Inflammatory macrophage treated with lipopolysaccharide for 4 hours (primary cell): ENCODE data around the gene TSPAN1.

Source experiments
- DNase-seq: peaks from one replicate; pipeline ENCODE4 v3.0.0-alpha.2; 2020

Gene TSPAN1, protein sequence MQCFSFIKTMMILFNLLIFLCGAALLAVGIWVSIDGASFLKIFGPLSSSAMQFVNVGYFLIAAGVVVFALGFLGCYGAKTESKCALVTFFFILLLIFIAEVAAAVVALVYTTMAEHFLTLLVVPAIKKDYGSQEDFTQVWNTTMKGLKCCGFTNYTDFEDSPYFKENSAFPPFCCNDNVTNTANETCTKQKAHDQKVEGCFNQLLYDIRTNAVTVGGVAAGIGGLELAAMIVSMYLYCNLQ

DNA sequence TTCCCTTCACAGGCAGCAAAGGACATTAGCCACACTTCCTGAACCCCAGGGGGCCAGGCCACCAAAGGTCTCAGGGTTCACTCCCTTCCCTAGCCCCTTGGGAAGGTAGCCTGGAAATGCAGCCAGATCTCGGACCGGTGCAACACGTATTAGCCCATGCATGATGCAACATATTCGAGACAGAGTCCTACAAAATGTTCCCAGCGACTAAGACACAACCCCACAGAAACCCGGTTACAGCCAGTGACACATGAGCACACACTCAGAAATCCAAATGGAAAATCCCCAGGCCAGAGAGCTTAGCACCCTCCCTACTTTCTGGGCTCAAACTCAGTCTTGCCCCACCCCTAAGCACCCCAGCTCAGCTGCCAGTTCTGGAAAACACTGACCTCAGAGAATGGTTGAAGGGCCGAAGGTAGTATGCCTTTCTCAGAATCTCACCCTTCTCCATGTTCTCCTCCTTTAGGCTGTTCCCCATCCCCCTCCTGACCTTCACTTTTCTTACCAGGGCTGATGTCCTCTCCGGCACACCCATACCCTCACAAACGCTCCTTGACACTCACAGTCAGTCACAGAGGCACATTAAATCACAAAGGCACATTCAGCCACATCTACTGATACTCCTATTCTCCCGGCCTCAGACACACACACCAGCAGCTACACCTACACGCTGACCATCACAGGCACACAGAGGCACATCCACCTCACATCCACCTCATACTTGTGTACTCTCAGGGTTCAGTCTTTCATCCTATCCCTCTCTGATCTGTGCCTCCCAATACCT is at the start of gene TSPAN1:
Gene TSPAN1 (plus strand): TSS at position 640 of the 784 bp plus-strand sequence. CDS start 6,021 bp downstream, outside the sequence.
- DNase-seq: no peak

- no peak for DNase-seq
These were observed 46.5 kb upstream of the TSPAN1 start for GRCh38 chr1:46128344-46128743.

GRCh38 chr1:46130121-46130520 is 44.8 kb upstream of the TSPAN1 start:
- no peak for DNase-seq

DNA sequence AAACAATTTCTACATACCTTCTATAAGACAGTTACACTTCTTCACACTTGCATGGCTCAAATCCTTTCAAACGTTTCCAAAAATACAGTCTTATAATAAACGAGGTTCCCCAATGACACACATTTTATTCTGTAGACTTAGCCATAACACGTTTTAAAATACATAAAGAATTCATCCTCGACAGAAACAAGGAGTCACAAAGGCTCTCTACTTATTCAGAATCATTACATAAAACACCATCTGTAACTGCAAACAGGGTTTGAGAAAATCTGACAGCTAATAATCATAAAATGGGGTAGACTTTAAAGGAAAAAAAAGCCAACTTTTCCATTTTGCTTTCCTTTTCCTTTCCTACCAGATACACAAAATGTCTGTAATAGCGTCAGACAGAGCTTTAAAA is 44.3 kb upstream of the TSPAN1 start:
- no peak for DNase-seq

DNA sequence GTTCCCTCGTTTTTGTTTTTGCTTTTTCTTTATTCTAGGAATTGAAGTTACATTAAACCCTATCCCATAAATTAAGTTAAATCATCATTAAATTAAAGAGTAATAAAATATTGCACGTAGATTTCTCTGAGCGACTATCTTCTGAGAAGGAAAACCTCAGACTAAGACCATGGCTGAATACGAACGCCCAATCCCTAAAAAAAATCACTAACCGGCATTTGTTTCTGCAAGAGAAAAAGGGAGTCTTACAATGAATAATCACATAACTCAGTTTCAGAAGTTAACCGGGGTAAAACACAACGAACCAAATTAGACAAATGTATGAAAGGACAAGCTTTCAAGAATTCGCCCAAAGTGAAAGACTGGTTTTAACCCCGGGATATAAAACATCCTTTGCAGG is 43.8 kb upstream of the TSPAN1 start:
- DNase-seq: no peak

- DNase-seq: no peak
These were observed 43.0 kb upstream of the TSPAN1 start for GRCh38 chr1:46131712-46132528.

DNA sequence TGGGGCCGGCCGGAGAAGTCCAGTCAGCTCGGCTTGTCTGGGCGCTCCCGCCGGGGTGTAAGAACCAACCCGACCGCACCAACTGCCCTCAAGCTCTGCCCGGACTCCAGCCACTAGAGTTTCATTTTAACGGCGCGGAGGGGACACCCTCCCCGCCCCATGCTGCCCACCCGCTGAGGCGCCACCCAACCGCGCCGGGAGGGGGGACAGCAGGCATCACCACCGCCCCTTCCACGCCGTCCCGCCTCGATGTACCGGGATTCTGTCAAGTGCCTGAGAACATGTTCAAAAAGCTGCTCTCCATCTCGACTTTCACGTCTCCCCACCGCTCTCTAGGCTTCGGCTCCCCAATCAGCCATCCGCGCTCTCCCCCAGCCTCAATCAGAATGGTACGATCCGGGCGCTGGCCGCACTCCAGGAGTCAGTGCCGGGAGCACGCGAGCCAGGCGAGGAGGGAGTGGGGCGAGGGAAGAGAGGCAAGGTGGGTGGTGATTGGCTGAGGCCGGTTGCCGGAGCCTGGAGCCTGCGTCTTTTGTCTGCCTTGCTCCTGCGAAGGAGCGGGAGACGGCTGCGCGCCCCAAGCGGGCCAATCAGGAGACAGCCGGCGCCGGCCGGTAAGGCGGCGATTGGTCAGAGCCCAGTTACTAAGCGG is 42.2 kb upstream of the TSPAN1 start, which contains the start of gene PIK3R3:
Gene PIK3R3 (minus strand): TSS at position 101 of the 652 bp plus-strand sequence. CDS start 677 bp downstream, outside the sequence.
- DNase-seq: peak; percentile 99

DNA sequence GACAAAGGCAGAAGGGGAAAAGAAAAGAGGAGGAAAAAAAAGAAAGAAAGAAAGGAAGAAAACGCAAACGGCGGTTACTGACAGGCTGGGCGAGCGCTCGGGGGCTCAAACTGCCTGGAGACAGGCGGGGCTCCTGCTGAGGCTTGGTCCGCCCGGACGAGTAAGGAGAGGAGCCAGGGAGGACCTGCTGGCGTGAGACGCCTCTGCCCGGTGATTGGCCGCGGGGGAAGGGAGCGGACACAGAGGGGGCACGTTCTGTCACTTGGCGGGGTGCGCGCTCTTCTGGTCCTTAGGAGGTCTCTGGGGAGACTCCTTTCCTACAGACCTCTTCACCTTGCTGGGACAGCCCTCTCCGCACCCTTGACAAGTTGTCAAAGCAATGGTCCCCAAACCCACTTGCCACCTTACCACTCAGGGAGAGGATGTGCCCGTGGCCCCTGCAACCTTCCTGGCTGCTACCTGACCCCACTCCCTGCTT is 41.7 kb upstream of the TSPAN1 start:
- no peak for DNase-seq

- no peak for DNase-seq
These were observed 41.0 kb upstream of the TSPAN1 start for GRCh38 chr1:46133781-46134350.

- peak; percentile 55 for DNase-seq
These were observed 40.1 kb upstream of the TSPAN1 start for GRCh38 chr1:46134660-46135331.

- no peak for DNase-seq
These were observed 38.2 kb upstream of the TSPAN1 start for GRCh38 chr1:46136711-46137110.

GRCh38 chr1:46137916-46138315 is 37.0 kb upstream of the TSPAN1 start:
- DNase-seq: no peak

- no peak for DNase-seq
These were observed 26.6 kb upstream of the TSPAN1 start for GRCh38 chr1:46148318-46148717.

- no peak for DNase-seq
These were observed 24.8 kb upstream of the TSPAN1 start for GRCh38 chr1:46150085-46150484.

DNA sequence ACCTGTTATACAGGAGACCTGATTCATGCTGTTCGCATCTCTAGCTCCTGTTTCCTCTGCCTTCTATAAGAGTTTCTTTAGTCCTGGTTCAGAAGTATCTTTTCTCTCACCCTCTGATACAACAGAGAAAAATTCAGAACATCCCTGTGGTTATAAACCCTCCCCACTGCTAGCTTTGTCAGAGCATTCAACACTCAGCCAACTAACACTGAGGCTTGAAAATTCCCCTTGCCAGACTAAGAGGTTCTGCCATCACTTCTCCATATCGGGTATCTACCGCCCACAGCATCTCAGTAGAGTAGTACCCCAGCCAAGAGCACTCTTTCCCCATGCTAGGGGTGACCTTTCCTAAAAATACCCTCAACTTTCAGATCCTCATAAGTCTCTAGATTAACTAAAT is 22.9 kb upstream of the TSPAN1 start:
- DNase-seq: peak; percentile 32

DNA sequence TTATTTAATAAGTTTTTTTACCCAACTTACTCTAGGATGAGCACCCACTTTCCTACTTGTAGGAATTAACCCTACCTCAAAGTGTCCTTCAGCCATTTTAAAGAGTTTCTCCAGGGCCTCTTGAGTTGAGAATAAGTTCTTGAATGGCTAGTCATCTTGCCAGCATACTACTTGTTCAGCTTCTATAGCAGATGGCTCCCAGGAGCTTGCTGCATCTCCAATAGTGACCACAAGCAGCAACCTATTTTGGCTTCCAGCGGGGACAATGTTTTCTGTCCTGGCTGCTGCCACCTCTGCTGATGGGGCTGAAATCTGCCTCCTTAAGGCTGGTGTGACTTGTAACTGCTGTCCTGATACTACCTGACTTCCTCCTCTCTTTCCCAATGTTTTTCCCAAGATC is 21.7 kb upstream of the TSPAN1 start:
- no peak for DNase-seq

DNA sequence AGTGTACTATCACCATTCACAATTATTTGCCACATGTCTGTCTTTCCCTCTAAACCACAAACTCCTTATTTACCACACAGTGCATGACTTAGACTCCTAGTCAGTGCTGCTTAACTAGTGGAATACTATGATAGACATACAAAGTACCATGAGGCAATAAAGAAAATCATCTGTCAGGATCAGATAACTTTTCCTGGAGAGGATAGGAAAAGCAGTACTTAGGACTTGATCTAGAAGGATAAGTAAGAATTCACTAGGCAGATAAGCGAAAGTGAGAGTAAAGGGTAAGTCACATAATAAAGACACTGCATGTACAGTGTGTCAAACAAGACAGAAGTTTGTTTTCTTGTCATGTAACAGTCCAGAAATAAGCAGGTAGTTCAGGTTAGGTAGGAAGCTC is 21.2 kb upstream of the TSPAN1 start:
- DNase-seq: no peak

DNA sequence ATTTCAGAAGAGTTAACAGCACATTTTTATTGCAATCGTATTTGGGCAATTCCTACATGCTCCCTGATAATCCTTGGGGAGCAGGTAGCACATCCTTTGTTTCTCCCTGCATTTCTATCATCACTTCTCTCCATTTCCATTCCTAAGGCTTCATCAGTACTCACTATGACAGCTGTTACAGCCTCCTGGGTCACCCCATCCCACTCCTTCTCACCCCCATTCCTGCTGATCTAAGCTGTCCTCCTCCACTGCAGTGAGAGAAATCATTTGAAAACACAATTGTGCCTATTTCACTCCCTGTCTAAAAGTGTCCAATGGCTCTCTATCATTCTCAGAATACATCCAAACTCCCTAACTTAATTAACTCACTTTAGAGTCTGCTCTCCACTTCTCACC is 17.0 kb upstream of the TSPAN1 start:
- DNase-seq: no peak

- DNase-seq: no peak
These were observed 16.3 kb upstream of the TSPAN1 start for GRCh38 chr1:46158312-46159281.

- DNase-seq: no peak
These were observed 15.4 kb upstream of the TSPAN1 start for GRCh38 chr1:46159516-46159915.

DNA sequence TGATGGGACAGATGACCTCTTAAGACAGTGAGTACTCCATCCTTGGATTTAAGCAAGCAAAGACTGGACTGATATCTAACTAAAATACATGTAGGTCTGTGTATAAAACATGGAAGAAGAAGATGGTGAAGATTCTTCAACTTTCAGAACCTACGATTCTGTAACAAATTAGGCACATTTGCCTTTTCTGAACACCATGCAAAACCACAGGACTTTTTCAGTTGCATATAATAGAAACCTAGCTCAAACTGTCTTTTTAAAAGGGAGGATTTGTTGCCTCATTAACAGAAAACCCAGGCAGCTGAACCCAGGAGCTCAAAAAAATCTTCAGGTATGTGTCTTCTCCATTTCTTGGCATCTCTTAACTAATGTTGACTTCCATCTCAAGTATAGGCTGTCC is 14.7 kb upstream of the TSPAN1 start:
- DNase-seq: no peak
